ENCODE data around the gene CD44. TPM values are rescaled to one million over a fixed set of nuclear protein-coding genes. Genes with fewer than 3 reads are reported as not detected.

The CD44 gene
- total RNA-seq, 1 donor from 2014 or later = 1,546 TPM

GRCh38 chr11:35115688-35116030, 23.3 kb upstream of the CD44 start:
- intact Hi-C loops (cut with micrococcal nuclease) = loop anchor here (1.0 to 2.0 kb wide), 3 partner anchors 9 to 23 kb away; partner anchors contain the start of gene CD44
- no peak for TF ChIP-seq CTCF (IDR thresholded peaks at IDR 0.05)

GRCh38 chr11:35116245-35116644, 22.7 kb upstream of the CD44 start:
- H3K4me3 Mint-ChIP-seq = no peak overlapping the region
- H3K27ac Mint-ChIP-seq = peak overlapping the region; percentile 50
- POLR2A ChIA-PET = interaction anchor here (0.5 to 7.7 kb wide), 8 partner anchors 9 to 38 kb away, joined by 3 to 49 read pairs (median 6); partner anchors contain the start of gene CD44
- no peak for ATAC-seq (ENCODE audit: low read depth)
- H3K9me3 Mint-ChIP-seq = no peaks in the 10 kb centered on the region
- H3K4me1 Mint-ChIP-seq = peaks cover 84% of the 10 kb centered on the region
- H3K27me3 Mint-ChIP-seq = no peaks in the 10 kb centered on the region
- no peak for DNase-seq
- no peak for TF ChIP-seq CTCF (IDR thresholded peaks at IDR 0.05)
- no peaks in the 10 kb centered on the region for H3K36me3 Mint-ChIP-seq (ENCODE audit: low read depth)
- CTCF ChIA-PET = interaction anchor here (1.0 to 1.5 kb wide), 4 partner anchors 28 to 110 kb away, joined by 3 to 4 read pairs (median 4); no protein-coding TSS in a partner anchor
- intact Hi-C loops (cut with micrococcal nuclease) = no loop called here

More at GRCh38 chr11:35115688-35116030, 23.3 kb upstream of the CD44 start:
- ATAC-seq (ENCODE audit: low read depth) (no peak), DNase-seq (no peak)
- Mint-ChIP-seq H3K4me3 (no peak overlapping the region), H3K27ac (peak overlapping the region; percentile 83), H3K36me3 (ENCODE audit: low read depth) (no peaks in the 10 kb centered on the region), H3K4me1 (peaks cover 84% of the 10 kb centered on the region), H3K27me3 (no peaks in the 10 kb centered on the region), H3K9me3 (no peaks in the 10 kb centered on the region)
- POLR2A ChIA-PET = interaction anchor here (0.5 to 7.7 kb wide), 9 partner anchors 9 to 68 kb away, joined by 3 to 49 read pairs (median 6); partner anchors contain the start of gene CD44
- CTCF ChIA-PET = no interaction called here

GRCh38 chr11:35116762-35117640, 22.0 kb upstream of the CD44 start:
- ATAC-seq (ENCODE audit: low read depth) (no peak), DNase-seq (no peak)
- Mint-ChIP-seq H3K36me3 (ENCODE audit: low read depth) (no peaks in the 10 kb centered on the region), H3K4me3 (no peak overlapping the region), H3K27ac (peak overlapping the region; percentile 66), H3K9me3 (no peaks in the 10 kb centered on the region), H3K4me1 (peaks cover 85% of the 10 kb centered on the region), H3K27me3 (no peaks in the 10 kb centered on the region)
- ChIA-PET POLR2A (interaction anchor here (0.6 to 7.7 kb wide), 12 partner anchors 9 to 108 kb away, joined by 3 to 49 read pairs (median 4); partner anchors contain the start of gene CD44), CTCF (interaction anchor here (1.0 to 1.5 kb wide), 4 partner anchors 27 to 111 kb away, joined by 3 to 4 read pairs (median 4); no protein-coding TSS in a partner anchor)
- intact Hi-C loops (cut with micrococcal nuclease) = no loop called here
- TF ChIP-seq CTCF (IDR thresholded peaks at IDR 0.05) = no peak

- Mint-ChIP-seq H3K4me1 (peaks cover 98% of the 10 kb centered on the region), H3K27me3 (no peaks in the 10 kb centered on the region), H3K4me3 (peak overlapping the region; percentile 55), H3K9me3 (no peaks in the 10 kb centered on the region), H3K36me3 (ENCODE audit: low read depth) (no peaks in the 10 kb centered on the region), H3K27ac (peak overlapping the region; percentile 91)
- DNase-seq (no peak), ATAC-seq (ENCODE audit: low read depth) (peak; percentile 59)
- CTCF ChIA-PET = interaction anchor here (0.5 to 1.2 kb wide), 3 partner anchors 12 to 35 kb away, joined by 3 to 5 read pairs (median 3); no protein-coding TSS in a partner anchor
- no peak for TF ChIP-seq CTCF (IDR thresholded peaks at IDR 0.05)
- intact Hi-C loops (cut with micrococcal nuclease) = loop anchor here (2.0 kb wide), 1 partner anchor 44 kb away; no protein-coding TSS in a partner anchor
- POLR2A ChIA-PET = interaction anchor here (0.6 to 7.7 kb wide), 14 partner anchors 7 to 89 kb away, joined by 3 to 49 read pairs (median 7); partner anchors contain the start of gene CD44
Measured at GRCh38 chr11:35118906-35119305, 20.1 kb upstream of the CD44 start.

GRCh38 chr11:35121326-35121865, 17.6 kb upstream of the CD44 start:
- Mint-ChIP-seq H3K36me3 (ENCODE audit: low read depth) (no peaks in the 10 kb centered on the region), H3K9me3 (no peaks in the 10 kb centered on the region), H3K27ac (peak overlapping the region; percentile 87), H3K4me1 (peaks cover 93% of the 10 kb centered on the region), H3K27me3 (no peaks in the 10 kb centered on the region), H3K4me3 (peak overlapping the region; percentile 28)
- ATAC-seq (ENCODE audit: low read depth) = no peak
- intact Hi-C loops (cut with micrococcal nuclease) = no loop called here
- CTCF ChIA-PET = no interaction called here
- DNase-seq = no peak
- TF ChIP-seq CTCF (IDR thresholded peaks at IDR 0.05) = no peak
- POLR2A ChIA-PET = no interaction called here
